NCI-H2196 (cell line): ENCODE measurements around the gene AUTS2.

Experiments used
- DNase-seq: peaks from one replicate; lab custom pipeline; 2025; ENCODE audit not compliant: unreplicated experiment; lab: John Stamatoyannopoulos, UW

The AUTS2 gene

DNA sequence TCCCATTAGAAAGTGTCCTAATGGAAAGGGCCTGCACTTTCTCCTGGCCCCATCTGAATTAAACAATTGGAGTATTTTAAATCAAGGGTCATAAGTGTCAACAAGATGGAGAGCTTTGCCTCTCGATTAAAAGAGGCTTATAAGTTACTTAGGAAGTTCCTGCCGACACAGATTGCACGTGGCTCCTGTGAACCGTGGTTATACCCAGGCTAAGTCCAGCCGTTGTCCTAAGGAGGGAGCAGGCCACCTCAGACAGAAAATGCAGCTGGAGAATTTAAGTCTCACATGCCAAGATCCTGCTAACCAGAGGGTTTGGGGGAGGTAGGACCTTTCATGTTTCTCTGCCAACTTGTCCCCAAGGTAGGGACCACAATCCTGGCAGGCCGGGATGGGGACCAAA, 907.2 kb downstream of the AUTS2 start:
- no peak for DNase-seq

- no peak for DNase-seq
Measured at GRCh38 chr7:70505886-70506285, 907.6 kb downstream of the AUTS2 start.

DNA sequence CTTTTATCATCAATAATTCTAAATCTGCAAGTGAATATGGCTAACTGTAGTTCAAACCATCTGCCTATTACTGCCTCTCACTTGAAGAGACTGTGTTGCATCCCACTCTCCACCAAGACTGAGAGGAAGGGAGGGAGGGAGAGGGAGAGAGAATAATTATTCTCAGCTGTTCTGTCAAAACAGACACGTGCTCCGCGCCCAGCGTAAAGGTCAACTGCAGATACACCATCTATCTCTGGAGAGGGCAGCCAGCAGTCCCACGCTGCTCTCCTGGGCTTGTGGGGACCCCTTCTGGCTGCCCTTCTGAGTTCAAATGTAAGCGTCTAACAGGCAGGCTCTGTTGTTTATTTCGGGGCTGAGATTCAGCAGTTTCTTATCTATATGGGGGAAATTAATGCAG, 908.2 kb downstream of the AUTS2 start:
- no peak for DNase-seq

DNA sequence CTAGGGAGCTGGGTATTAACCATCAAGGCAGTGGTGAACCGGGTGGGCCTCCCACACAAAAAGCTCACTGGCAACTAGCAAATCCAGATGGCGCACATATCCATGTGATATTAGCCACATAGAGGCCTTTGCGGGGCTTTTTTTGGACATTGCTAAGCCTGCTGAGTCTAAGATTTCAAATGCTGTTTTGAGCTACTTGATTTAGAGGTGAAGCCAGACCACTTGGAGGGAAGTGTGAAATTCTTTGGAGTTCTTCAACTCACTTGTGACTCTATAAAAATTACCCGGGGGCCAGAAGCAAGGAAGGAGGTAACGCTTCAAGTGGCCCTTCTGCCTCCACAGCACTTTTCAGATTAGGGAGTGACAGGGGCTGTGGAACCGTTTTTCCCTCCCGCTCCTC, 913.9 kb downstream of the AUTS2 start:
- no peak for DNase-seq

GRCh38 chr7:70512761-70513160, 914.5 kb downstream of the AUTS2 start:
- no peak for DNase-seq

DNA sequence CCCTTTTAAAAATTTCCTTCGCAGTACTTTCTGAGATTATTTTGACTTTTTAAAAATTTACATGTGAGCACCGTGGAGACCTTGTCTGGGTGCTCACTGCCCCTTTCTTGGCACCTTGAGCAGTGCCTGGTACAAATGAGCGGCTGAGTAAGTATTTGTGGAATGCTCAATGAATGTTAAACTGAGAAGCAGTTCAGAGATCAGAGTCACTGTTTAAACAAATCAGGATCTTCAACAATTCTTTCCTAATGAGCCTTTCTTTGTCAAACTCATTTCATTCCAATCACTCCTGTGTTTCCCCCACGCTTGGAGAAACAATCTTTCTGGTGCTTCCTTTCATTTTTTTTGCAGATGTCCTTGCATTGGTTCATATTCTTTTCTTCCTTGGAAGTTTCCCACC, 922.3 kb downstream of the AUTS2 start:
- DNase-seq, result no peak

- DNase-seq, result no peak
Measured at GRCh38 chr7:70523249-70523988, 925.1 kb downstream of the AUTS2 start.

- DNase-seq, result no peak
Measured at GRCh38 chr7:70523989-70524351, 925.7 kb downstream of the AUTS2 start.

DNA sequence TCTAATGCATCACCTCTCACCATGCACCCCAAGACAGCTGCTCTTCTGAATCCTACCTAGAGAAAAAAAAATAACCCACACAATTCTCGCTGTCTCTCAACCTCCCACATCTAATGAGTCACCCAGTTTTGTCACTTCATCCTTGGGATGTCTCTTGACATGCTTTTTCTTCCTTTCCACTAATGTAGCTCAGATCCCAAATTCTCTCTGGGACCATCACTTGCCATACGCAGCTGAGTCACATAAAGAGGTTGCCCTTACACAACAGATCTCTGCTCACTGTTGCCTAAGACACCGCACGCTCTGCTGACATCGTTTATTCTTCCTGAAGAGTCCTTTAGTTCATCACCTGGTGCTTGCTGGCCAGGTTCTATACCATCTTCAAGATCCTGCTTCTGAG, 927.7 kb downstream of the AUTS2 start:
- no peak for DNase-seq

GRCh38 chr7:70527520-70528115, 929.3 kb downstream of the AUTS2 start:
- no peak for DNase-seq

- no peak for DNase-seq
Measured at GRCh38 chr7:70529436-70529835, 931.2 kb downstream of the AUTS2 start.

GRCh38 chr7:70529914-70530585, 931.8 kb downstream of the AUTS2 start:
- DNase-seq, result no peak

DNA sequence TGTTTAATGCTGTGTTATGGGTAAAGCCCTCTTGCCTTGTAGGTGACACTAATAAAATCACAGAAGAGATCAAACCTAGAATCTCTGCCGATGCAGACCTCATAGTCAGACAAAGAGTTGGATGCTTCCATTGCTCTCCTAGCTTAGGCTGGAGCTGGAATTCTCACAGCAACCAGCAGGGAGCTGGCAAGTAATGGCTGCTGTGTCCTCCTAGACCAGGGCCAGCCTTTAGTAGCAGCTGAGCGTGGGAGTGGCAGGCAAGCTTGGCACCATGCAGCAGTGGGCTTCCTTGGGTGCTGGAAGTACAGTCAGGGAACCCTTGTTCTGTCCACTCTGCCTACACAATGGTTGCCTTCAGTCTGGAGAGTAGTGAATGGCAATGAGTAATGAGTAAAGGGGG, 935.3 kb downstream of the AUTS2 start:
- no peak for DNase-seq

DNA sequence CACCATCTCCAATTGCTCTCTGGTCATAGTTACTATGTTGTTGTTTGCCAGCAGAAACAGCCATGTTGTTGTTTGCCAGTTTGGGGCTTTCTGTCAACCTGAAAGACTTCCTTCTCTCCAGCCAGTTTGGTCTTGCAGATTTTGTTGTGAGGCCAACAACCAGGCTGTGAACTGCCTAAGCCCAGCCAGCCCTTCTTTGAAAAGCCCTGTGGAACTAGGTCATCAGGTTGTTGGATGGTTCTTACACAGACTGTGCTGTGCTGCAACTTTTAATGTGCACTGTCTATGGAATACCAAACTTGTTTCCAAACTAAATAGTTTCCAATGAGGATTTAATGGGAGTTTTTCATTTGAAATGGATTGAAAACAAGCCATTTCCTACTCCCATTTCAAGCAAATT, 940.9 kb downstream of the AUTS2 start:
- DNase-seq, result no peak

DNA sequence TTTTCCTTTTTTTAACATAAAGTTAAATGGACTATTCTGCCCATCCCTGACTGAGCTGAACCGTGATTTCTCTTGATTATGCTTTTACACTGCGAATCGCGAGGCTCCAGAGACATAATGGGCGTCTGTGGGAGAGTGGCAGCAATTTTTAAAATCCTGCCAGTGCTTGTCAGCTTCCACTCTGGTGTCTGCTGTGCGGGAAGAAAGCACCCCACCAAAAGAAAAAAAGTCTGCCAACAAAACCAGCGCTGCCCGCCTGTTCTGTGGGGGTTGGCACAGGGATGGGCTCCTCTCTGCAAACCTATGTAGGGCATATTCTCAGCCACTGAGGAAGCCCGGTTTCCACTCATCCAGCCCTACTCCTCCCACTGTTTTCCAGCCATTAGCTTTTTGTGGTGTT, 941.3 kb downstream of the AUTS2 start:
- no peak for DNase-seq

DNA sequence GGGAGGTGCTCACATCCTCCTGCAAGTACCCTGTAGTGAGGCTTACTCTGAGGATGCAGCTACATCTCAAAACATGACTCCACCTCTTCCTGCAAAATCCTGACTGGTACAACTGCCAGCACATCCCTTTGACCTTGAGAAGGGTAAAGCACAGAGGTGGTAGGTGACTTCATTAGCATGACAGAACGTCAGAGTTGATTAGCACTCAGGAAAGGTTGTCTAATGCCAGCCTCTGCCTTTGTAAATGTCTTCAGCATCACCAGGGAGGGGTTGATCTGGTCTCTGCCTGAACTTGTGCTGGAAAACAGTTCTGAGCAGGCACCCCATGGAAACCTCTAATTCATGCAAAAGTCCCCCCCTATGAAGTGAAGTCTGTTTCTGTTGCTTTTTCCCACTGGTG, 942.4 kb downstream of the AUTS2 start:
- no peak for DNase-seq

GRCh38 chr7:70542750-70543376, 944.6 kb downstream of the AUTS2 start:
- DNase-seq, result no peak

DNA sequence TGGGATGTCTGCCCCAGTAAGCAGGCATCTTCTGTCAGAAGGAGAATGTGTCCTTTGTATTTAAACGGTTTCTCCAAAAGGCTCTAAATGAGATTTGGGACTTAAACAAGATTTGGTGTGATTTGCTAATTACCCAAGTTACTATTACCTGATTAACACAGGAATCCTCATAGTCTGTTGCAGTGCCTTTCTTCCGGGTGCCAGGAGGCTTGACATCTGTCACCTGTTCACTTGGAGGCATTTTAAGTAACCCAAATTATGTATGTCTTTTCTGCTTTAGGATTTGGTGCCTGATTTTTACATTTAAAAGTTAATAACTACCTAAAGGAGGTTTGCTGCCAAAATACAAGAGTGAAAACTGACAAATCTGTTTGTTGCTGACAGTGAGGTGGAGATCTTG, 945.7 kb downstream of the AUTS2 start:
- no peak for DNase-seq

- DNase-seq, result no peak
Measured at GRCh38 chr7:70545214-70545613, 946.9 kb downstream of the AUTS2 start.

GRCh38 chr7:70552141-70552540, 953.9 kb downstream of the AUTS2 start:
- DNase-seq, result no peak

DNA sequence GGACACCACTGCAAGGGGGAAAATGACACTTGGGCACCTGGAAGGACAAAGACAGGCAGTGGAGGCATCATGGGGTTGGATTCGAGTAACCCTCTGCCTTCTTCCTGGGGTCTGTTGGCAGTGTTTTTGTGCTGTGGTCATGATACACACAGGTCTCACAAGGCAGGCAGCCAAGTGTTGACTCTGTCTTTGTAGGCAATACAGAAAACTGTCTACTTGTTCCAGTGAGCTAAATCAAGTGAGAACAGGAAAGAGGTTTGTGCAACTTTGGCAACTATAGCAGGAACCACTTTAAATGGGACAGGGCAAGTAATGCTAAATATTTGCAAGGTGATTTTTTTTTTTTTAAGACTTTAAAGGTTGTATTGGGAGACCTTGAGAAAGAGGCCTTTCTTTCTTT, 955.1 kb downstream of the AUTS2 start:
- DNase-seq, result peak; percentile 6

GRCh38 chr7:70554646-70555045, 956.4 kb downstream of the AUTS2 start:
- no peak for DNase-seq
